Activated CD8-positive, alpha-beta memory T cell treated with anti-CD3 and anti-CD28 coated beads, Interleukin-2, amount 10 ng/mL, durations not matched to agents 7 days and 5 days (primary cell): ENCODE results near the gene HES5. TPM values are rescaled to one million over a fixed set of nuclear protein-coding genes. Genes with fewer than 3 reads are reported as not detected.
"Not testable (repeated sequence)": the region's sequence is repeated elsewhere in the genome, so short reads cannot be mapped to it uniquely, and the experiment has no call there.

ENCODE experiments used
- ATAC-seq: fragments of 150-1000 bp; cut with Tn5 transposase; one replicate; pipeline ENCODE4 v1.10.0; 2021; ENCODE audit warnings: moderate library complexity
- CTCF ChIA-PET: fragments of 350-600 bp; sonication (Branson Sonifier 250); formaldehyde crosslinking; loops from one replicate; lab custom pipeline; 2021; ENCODE audit warnings: antibody characterized with exemption; lab: Charles Lee
- DNase-seq: peaks from one replicate; pipeline ENCODE4 v3.0.0-alpha.2; 2020
- H3K27ac Mint-ChIP-seq: one replicate; pipeline ENCODE4 v1.8.0; 2021; ENCODE audit warnings: mild to moderate bottlenecking, mixed read lengths
- H3K27me3 Mint-ChIP-seq: one replicate; pipeline ENCODE4 v1.8.0; 2021; ENCODE audit warnings: mixed read lengths
- H3K36me3 Mint-ChIP-seq: one replicate; pipeline ENCODE4 v1.8.0; 2021; ENCODE audit warnings: mild to moderate bottlenecking, mixed read lengths
- H3K4me1 Mint-ChIP-seq: one replicate; pipeline ENCODE4 v1.8.0; 2021; ENCODE audit warnings: mixed read lengths
- H3K4me3 Mint-ChIP-seq: one replicate; pipeline ENCODE4 v1.8.0; 2021; ENCODE audit warnings: mild to moderate bottlenecking, moderate library complexity, mixed read lengths
- H3K9me3 Mint-ChIP-seq: one replicate; pipeline ENCODE4 v1.8.0; 2022; ENCODE audit warnings: low read depth, mixed read lengths
- total RNA-seq, 2 experiments: library from RNA; stranded (reverse); gene quantifications; one replicate each; pipeline ENCODE4 v1.2.3, GENCODE V29; 2021

Gene HES5
- total RNA-seq, 2 experiments from 2014 or later = not detected

- Mint-ChIP-seq H3K27ac (peak overlapping the region; percentile 99), H3K36me3 (peaks cover 11% of the 10 kb centered on the region), H3K27me3 (no peaks in the 10 kb centered on the region), H3K4me1 (peaks cover 34% of the 10 kb centered on the region), H3K9me3 (no peaks in the 10 kb centered on the region), H3K4me3 (peak overlapping the region; percentile 98)
- ATAC-seq (no peak), DNase-seq (no peak)
- CTCF ChIA-PET = interaction anchor here (1.3 to 3.7 kb wide), 7 partner anchors 13 to 142 kb away, joined by 5 to 68 read pairs (median 20); partner anchors contain the start of genes PANK4 and PRXL2B
These were observed 27.7 kb upstream of the HES5 start for GRCh38 chr1:2557482-2558400.

GRCh38 chr1:2556678-2557481 is 26.8 kb upstream of the HES5 start:
- Mint-ChIP-seq H3K9me3 (no peaks in the 10 kb centered on the region), H3K4me1 (peaks cover 34% of the 10 kb centered on the region), H3K4me3 (peak overlapping the region; percentile 98), H3K36me3 (peaks cover 11% of the 10 kb centered on the region), H3K27me3 (no peaks in the 10 kb centered on the region), H3K27ac (peak overlapping the region; percentile 99)
- ATAC-seq (peak; percentile 11), DNase-seq (peak; percentile 86)
- CTCF ChIA-PET = interaction anchor here (1.0 to 3.7 kb wide), 11 partner anchors 9 to 165 kb away, joined by 3 to 68 read pairs (median 11); partner anchors contain the start of genes MORN1, PANK4, PRXL2B and RER1

- ATAC-seq = peak; percentile 72
- Mint-ChIP-seq H3K27ac (peak within 1 kb of the TSS; percentile 99), H3K4me3 (peak within 1 kb of the TSS; percentile 98), H3K27me3 (no peaks in the 10 kb centered on the region), H3K36me3 (peaks cover 10% of the 10 kb centered on the region), H3K9me3 (no peaks in the 10 kb centered on the region), H3K4me1 (peaks cover 33% of the 10 kb centered on the region)
- peak; percentile 91 for DNase-seq
- CTCF ChIA-PET = interaction anchor here (1.0 to 3.7 kb wide), 13 partner anchors 8 to 165 kb away, joined by 3 to 68 read pairs (median 10); partner anchors contain the start of genes MORN1, PANK4, PRXL2B and RER1
These were observed 26.2 kb upstream of the HES5 start, which contains the start of gene TNFRSF14 for GRCh38 chr1:2556277-2556677. TSS of gene TNFRSF14 (plus strand) at chr1:2556371. CDS start at chr1:2556665, 294 bp downstream.

- no peaks in the 10 kb centered on the region for H3K9me3 Mint-ChIP-seq
- peaks cover 8% of the 10 kb centered on the region for H3K36me3 Mint-ChIP-seq
- peak overlapping the region; percentile 99 for H3K27ac Mint-ChIP-seq
- CTCF ChIA-PET = interaction anchor here (1.0 to 3.7 kb wide), 17 partner anchors 8 to 233 kb away, joined by 3 to 68 read pairs (median 4); partner anchors contain the start of genes MORN1, PANK4, PRXL2B and RER1
- ATAC-seq (peak; percentile 63), DNase-seq (peak; percentile 94)
- no peaks in the 10 kb centered on the region for H3K27me3 Mint-ChIP-seq
- H3K4me1 Mint-ChIP-seq = peaks cover 31% of the 10 kb centered on the region
- peak overlapping the region; percentile 98 for H3K4me3 Mint-ChIP-seq
These were observed 25.7 kb upstream of the HES5 start for GRCh38 chr1:2555634-2556276.

GRCh38 chr1:2554621-2555387 is 24.7 kb upstream of the HES5 start:
- H3K4me1 Mint-ChIP-seq = peaks cover 33% of the 10 kb centered on the region
- peak overlapping the region; percentile 98 for H3K4me3 Mint-ChIP-seq
- ATAC-seq = peak; percentile 24
- DNase-seq = peak; percentile 79
- peaks cover 8% of the 10 kb centered on the region for H3K36me3 Mint-ChIP-seq
- H3K27ac Mint-ChIP-seq = peak overlapping the region; percentile 99
- no peaks in the 10 kb centered on the region for H3K9me3 Mint-ChIP-seq
- CTCF ChIA-PET = interaction anchor here (1.0 to 3.7 kb wide), 12 partner anchors 10 to 234 kb away, joined by 3 to 68 read pairs (median 7); partner anchors contain the start of genes PANK4 and PRXL2B
- H3K27me3 Mint-ChIP-seq = no peaks in the 10 kb centered on the region

GRCh38 chr1:2553871-2554620 is 24.0 kb upstream of the HES5 start:
- Mint-ChIP-seq H3K36me3 (peaks cover 8% of the 10 kb centered on the region), H3K9me3 (no peaks in the 10 kb centered on the region), H3K4me1 (peaks cover 38% of the 10 kb centered on the region), H3K27me3 (no peaks in the 10 kb centered on the region), H3K27ac (peak overlapping the region; percentile 99), H3K4me3 (no peak overlapping the region)
- DNase-seq (no peak), ATAC-seq (no peak)
- CTCF ChIA-PET = interaction anchor here (1.0 to 3.7 kb wide), 6 partner anchors 11 to 233 kb away, joined by 3 to 68 read pairs (median 7); partner anchors contain the start of gene PRXL2B

- CTCF ChIA-PET, H3K36me3 Mint-ChIP-seq, H3K4me3 Mint-ChIP-seq, DNase-seq, H3K9me3 Mint-ChIP-seq, H3K27ac Mint-ChIP-seq, H3K27me3 Mint-ChIP-seq, ATAC-seq: not testable (repeated sequence)
- peaks cover 38% of the 10 kb centered on the region for H3K4me1 Mint-ChIP-seq
These were observed 23.0 kb upstream of the HES5 start for GRCh38 chr1:2553076-2553475.

GRCh38 chr1:2552189-2552588 is 22.1 kb upstream of the HES5 start:
- Mint-ChIP-seq H3K27ac (no peak overlapping the region), H3K9me3 (no peaks in the 10 kb centered on the region), H3K4me3 (no peak overlapping the region), H3K36me3 (peaks cover 5% of the 10 kb centered on the region), H3K27me3 (no peaks in the 10 kb centered on the region), H3K4me1 (peaks cover 35% of the 10 kb centered on the region)
- no peak for ATAC-seq
- CTCF ChIA-PET = no interaction called here
- no peak for DNase-seq

GRCh38 chr1:2551544-2551943 is 21.5 kb upstream of the HES5 start:
- peaks cover 35% of the 10 kb centered on the region for H3K4me1 Mint-ChIP-seq
- H3K27ac Mint-ChIP-seq, CTCF ChIA-PET, H3K9me3 Mint-ChIP-seq, ATAC-seq, H3K4me3 Mint-ChIP-seq, DNase-seq, H3K27me3 Mint-ChIP-seq, H3K36me3 Mint-ChIP-seq: not testable (repeated sequence)

GRCh38 chr1:2550309-2550861 is 20.3 kb upstream of the HES5 start:
- H3K27me3 Mint-ChIP-seq, H3K4me3 Mint-ChIP-seq, ATAC-seq, H3K36me3 Mint-ChIP-seq, H3K9me3 Mint-ChIP-seq, DNase-seq: not testable (repeated sequence)
- Mint-ChIP-seq H3K27ac (peak overlapping the region; percentile 68), H3K4me1 (peaks cover 32% of the 10 kb centered on the region)
- CTCF ChIA-PET = interaction anchor here (3.4 kb wide), 1 partner anchor 34 kb away, joined by 38 read pairs; the partner anchor contains the start of gene PRXL2B
